A673 (cell line): Measurements from ENCODE around the gene YIPF2. TPM values are rescaled to one million over a fixed set of nuclear protein-coding genes. Genes with fewer than 3 reads are reported as not detected.

Experiments
- BruUV-seq: library from RNA; stranded (reverse); fragments of 400-500 nt; replicated peaks from 2 replicates; lab custom pipeline; 2021; lab: Mats Ljungman, UMichigan
- CTCF ChIA-PET: fragments of 300-600 bp; sonication (Branson Sonifier 250); formaldehyde crosslinking; loops from one replicate; lab custom pipeline; 2022; ENCODE audit warnings: antibody characterized with exemption; lab: Charles Lee
- POLR2A ChIA-PET: fragments of 300-600 bp; sonication (Branson Sonifier 250); formaldehyde crosslinking; loops from one replicate; lab custom pipeline; 2022; ENCODE audit warnings: antibody characterized with exemption; ENCODE audit not compliant: low non-redundant PET; lab: Charles Lee
- DNase-seq: peaks from one replicate; pipeline ENCODE4 v3.0.0-alpha.2; 2015; ENCODE audit warnings: low spot score
- H3K27ac ChIP-seq: fragments of 200-600 bp; sonication (generic); 2 replicates; pipeline ENCODE4 v1.5.1; 2016; ENCODE audit warnings: mixed run types, low read depth, mild to moderate bottlenecking, mixed read lengths, antibody characterized with exemption, low read length; ENCODE audit not compliant: poor library complexity, severe bottlenecking
- H3K27me3 ChIP-seq: fragments of 200-600 bp; sonication (generic); replicated peaks from 2 replicates; pipeline ENCODE4 v1.6.1; 2017; ENCODE audit warnings: mixed run types, low read depth, mild to moderate bottlenecking, mixed read lengths, antibody characterized with exemption, low read length; ENCODE audit not compliant: insufficient read depth, poor library complexity
- H3K36me3 ChIP-seq: fragments of 200-600 bp; sonication (generic); 2 replicates; pipeline ENCODE4 v1.6.1; 2016; ENCODE audit warnings: mixed run types, mild to moderate bottlenecking, mixed read lengths, antibody characterized with exemption, low read length; ENCODE audit not compliant: insufficient read depth, poor library complexity, severe bottlenecking
- H3K4me1 ChIP-seq: fragments of 200-600 bp; sonication (generic); 2 replicates; pipeline ENCODE4 v1.6.1; 2017; ENCODE audit warnings: mixed run types, mild to moderate bottlenecking, mixed read lengths, antibody characterized with exemption, low read length; ENCODE audit not compliant: insufficient read depth, poor library complexity, severe bottlenecking
- H3K4me3 ChIP-seq: fragments of 200-600 bp; sonication (generic); 2 replicates; pipeline ENCODE4 v1.5.1; 2016; ENCODE audit warnings: low read depth, mixed run types, mild to moderate bottlenecking, mixed read lengths, low read length; ENCODE audit not compliant: poor library complexity, severe bottlenecking
- H3K9me3 ChIP-seq: fragments of 200-600 bp; sonication (generic); 2 replicates; pipeline ENCODE4 v1.6.1; 2016; ENCODE audit warnings: mixed run types, low read depth, mild to moderate bottlenecking, mixed read lengths, antibody characterized with exemption, low read length; ENCODE audit not compliant: poor library complexity, severe bottlenecking
- EZH2 ChIP-seq: fragments of 200-600 bp; sonication (generic); IDR thresholded peaks from 2 replicates; pipeline ENCODE4 v1.6.1; 2017; ENCODE audit warnings: borderline replicate concordance, low read depth, mild to moderate bottlenecking, mixed read lengths, antibody characterized with exemption, low read length; ENCODE audit not compliant: poor library complexity, severe bottlenecking
- intact Hi-C: fragments of 100-400 bp; cut with micrococcal nuclease; formaldehyde crosslinking; loops from one replicate; pipeline ENCODE4 v1.10.0; 2022; ENCODE audit not compliant: unreplicated experiment
- total RNA-seq: library from RNA; stranded (reverse); gene quantifications from 2 replicates; pipeline ENCODE4 v1.2.3, GENCODE V29; 2021
- TF ChIP-seq, protein P1 (sequence below): fragments of 300-800, 200-600 bp; sonication (generic); conservative IDR thresholded peaks from 2 replicates; pipeline ENCODE4 v1.5.1; 2017; ENCODE audit warnings: low read depth, mild to moderate bottlenecking, antibody characterized with exemption, low read length, moderate library complexity, mixed read lengths

The YIPF2 gene
- total RNA-seq, 1 experiment from 2014 or later: 24.5 TPM

DNA sequence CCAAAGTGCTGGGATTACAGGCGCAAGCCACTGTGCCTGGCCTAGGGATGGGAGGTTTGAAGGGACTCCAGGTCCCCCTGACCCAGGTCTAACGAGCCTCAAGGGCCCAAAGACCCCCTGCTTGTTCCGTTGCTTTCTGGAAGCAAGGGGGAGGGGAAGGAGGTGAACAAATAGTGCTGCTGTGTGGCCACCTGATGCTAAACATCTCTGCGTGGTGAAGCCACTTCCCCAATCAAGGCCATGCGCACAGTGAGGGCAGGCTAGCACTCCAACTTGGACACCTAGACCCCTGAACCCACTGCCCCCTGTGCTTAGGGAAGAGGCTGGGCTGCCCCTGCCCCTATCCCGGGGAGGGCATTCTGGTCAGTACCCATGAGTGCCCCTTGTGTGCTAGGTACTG, 33.1 kb downstream of the YIPF2 start:
- CTCF ChIA-PET: no interaction called here
- Histone ChIP-seq H3K4me3 (no peak overlapping the region), H3K36me3 (no peaks in the 10 kb centered on the region), H3K4me1 (peaks cover 8% of the 10 kb centered on the region), H3K27me3 (no peaks in the 10 kb centered on the region), H3K9me3 (no peaks in the 10 kb centered on the region), H3K27ac (no peak overlapping the region)
- intact Hi-C loops: no loop called here
- DNase-seq: no peak
- no TSS peak for BruUV-seq
- TF ChIP-seq, protein P1, sequence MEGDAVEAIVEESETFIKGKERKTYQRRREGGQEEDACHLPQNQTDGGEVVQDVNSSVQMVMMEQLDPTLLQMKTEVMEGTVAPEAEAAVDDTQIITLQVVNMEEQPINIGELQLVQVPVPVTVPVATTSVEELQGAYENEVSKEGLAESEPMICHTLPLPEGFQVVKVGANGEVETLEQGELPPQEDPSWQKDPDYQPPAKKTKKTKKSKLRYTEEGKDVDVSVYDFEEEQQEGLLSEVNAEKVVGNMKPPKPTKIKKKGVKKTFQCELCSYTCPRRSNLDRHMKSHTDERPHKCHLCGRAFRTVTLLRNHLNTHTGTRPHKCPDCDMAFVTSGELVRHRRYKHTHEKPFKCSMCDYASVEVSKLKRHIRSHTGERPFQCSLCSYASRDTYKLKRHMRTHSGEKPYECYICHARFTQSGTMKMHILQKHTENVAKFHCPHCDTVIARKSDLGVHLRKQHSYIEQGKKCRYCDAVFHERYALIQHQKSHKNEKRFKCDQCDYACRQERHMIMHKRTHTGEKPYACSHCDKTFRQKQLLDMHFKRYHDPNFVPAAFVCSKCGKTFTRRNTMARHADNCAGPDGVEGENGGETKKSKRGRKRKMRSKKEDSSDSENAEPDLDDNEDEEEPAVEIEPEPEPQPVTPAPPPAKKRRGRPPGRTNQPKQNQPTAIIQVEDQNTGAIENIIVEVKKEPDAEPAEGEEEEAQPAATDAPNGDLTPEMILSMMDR: no peak
- TF ChIP-seq EZH2: no peak
- POLR2A ChIA-PET: no interaction called here

DNA sequence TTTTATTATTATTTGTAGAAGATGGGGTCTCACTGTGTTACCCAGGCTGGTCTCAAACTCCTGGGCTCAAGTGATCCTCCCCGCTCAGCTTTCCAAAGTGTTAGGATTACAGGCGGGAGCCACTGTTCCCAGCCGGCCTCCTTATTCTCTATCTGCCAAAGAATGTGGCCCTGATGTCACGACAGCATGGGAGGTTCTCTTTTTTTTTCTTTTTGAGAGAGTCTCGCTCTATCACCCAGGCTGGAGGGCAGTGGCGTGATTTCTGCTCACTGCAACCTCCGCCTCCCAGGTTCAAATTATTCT, 33.6 kb downstream of the YIPF2 start:
- no peak overlapping the region for H3K4me3 ChIP-seq
- no peaks in the 10 kb centered on the region for H3K36me3 ChIP-seq
- intact Hi-C loops: no loop called here
- BruUV-seq: no TSS peak
- no peak for DNase-seq
- ChIA-PET POLR2A (interaction anchor here (0.7 kb wide), 1 partner anchor 33 kb away, joined by 5 read pairs; no protein-coding TSS in a partner anchor), CTCF (no interaction called here)
- H3K4me1 ChIP-seq: peaks cover 8% of the 10 kb centered on the region
- no peak overlapping the region for H3K27ac ChIP-seq
- TF ChIP-seq, protein P1: no peak
- TF ChIP-seq EZH2: no peak
- H3K27me3 ChIP-seq: no peaks in the 10 kb centered on the region
- no peaks in the 10 kb centered on the region for H3K9me3 ChIP-seq

DNA sequence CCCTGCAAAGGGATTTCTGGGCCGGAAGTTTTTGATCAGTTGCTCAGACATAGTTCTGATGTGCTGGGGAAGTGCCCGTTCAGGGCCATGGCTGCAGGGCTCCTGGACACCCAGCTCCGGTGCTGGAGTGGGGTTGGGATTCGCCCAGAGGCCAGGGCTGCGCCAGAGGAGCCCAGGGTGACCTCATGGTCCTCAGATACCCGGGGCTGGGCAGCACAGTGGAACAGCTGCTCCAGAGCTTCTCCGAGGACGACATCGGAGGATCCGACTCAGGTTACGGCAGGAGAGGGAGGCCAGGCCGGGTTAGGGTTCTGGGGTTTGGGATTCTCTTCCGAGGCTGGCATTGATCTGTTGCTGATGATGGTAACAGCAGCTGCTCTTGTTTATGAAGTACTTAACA, 36.2 kb downstream of the YIPF2 start:
- H3K36me3 ChIP-seq: no peaks in the 10 kb centered on the region
- POLR2A ChIA-PET: no interaction called here
- BruUV-seq: no TSS peak
- H3K27ac ChIP-seq: no peak overlapping the region
- DNase-seq: no peak
- CTCF ChIA-PET: no interaction called here
- H3K4me3 ChIP-seq: no peak overlapping the region
- TF ChIP-seq, protein P1: no peak
- TF ChIP-seq EZH2: no peak
- H3K27me3 ChIP-seq: no peaks in the 10 kb centered on the region
- H3K4me1 ChIP-seq: peaks cover 27% of the 10 kb centered on the region
- H3K9me3 ChIP-seq: no peaks in the 10 kb centered on the region
- intact Hi-C loops: no loop called here
